ENCODE results near the gene SYNC.

The SYNC gene

DNA sequence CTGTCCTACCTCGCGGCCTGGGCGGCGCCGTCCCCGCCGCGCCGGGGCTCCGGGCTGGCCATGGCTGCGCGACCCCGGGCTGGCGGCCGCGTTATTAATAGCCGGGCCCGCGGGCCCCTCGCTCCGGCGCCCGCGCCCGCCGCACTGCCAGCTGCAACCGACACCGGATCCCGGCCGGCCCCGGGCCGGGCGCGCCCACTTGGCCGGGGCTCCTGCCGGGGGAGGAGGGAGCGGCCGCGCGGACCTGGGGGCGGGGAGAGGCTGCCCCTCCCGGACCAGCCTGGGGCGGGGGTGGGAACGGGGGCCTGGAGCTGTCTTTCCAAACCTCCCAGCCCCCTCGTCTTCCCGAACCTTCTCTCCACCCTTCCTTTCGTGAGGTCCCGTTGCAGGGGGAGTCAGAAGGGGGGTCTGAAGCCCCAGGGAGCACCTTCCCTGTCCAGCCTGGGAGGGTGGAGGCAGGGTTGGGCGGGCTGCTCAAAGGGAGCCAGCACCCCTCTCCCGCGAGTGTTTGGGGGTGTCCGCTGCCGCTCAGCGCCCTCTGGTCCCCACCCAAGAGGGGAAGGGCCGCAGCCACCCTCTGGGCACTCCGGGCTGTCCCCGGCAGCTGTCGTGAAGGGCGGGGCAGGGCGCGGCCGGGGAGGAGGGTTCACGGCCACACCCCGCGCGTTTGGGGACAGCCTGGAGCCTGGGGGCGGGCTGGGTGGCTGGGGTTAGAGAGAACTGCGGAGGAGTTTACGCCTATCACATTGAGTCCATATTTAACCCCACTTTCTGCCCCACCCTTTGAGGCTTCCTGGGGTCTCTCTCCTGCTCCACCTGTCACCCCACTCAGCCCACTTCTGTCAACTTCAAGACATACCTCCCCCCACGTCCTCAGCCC, at the start of gene SYNC:
TSS of gene SYNC (minus strand) at position 172 of the 880 bp plus-strand sequence. CDS start at position 62, 110 bp downstream.
- Histone ChIP-seq H3K27me3 (ENCODE audit: control insufficient read depth, insufficient read depth, low read length) (peaks cover 10% of the 10 kb centered on the region), H3K36me3 (ENCODE audit: control insufficient read depth, insufficient read depth, low read length) (no peaks in the 10 kb centered on the region), H3K4me3 (ENCODE audit: low read length) (peak within 1 kb of the TSS; percentile 51), H3K27ac (ENCODE audit: low read length) (no peak within 1 kb of the TSS), H3K9me3 (ENCODE audit: control insufficient read depth, insufficient read depth, low read length) (no peaks in the 10 kb centered on the region), H3K4me1 (ENCODE audit: control insufficient read depth, insufficient read depth, low read length) (peaks cover 4% of the 10 kb centered on the region)
- DNase-seq (ENCODE audit: low read depth, low spot score) = no peak
- no CpG with 5 or more reads among the region's 70 CpGs for WGBS (ENCODE audit: insufficient coverage, insufficient read length)

DNA sequence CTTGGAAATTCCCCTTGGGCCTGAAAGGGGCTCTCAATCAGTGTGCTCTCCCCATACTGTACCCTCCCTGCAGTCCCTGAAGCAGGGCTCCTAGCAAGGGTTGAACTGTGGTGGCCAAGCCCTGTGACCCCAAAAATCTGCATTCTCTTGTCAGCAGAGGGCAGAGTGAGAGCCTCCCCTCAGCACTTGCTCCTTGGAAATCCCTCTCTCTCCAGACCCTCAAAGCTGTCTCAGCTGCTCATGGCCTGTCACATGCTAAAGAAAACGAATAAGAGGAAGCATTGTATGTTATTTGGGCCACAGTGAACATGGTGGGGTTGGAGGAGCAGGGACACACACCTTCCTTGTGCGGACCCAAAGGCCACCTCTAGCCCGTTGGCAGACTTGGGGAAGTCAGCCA, 47.2 kb upstream of the SYNC start:
- no peaks in the 10 kb centered on the region for H3K27me3 ChIP-seq (ENCODE audit: control insufficient read depth, insufficient read depth, low read length)
- no peaks in the 10 kb centered on the region for H3K9me3 ChIP-seq (ENCODE audit: control insufficient read depth, insufficient read depth, low read length)
- H3K27ac ChIP-seq (ENCODE audit: low read length) = no peak overlapping the region
- no CpG with 5 or more reads among the region's 3 CpGs for WGBS (ENCODE audit: insufficient coverage, insufficient read length)
- H3K36me3 ChIP-seq (ENCODE audit: control insufficient read depth, insufficient read depth, low read length) = no peaks in the 10 kb centered on the region
- 0 out of 2 replicates have a peak, but pooled peaks cover 1% of the 10 kb centered on the region for H3K4me1 ChIP-seq (ENCODE audit: control insufficient read depth, insufficient read depth, low read length)
- no peak overlapping the region for H3K4me3 ChIP-seq (ENCODE audit: low read length)
- no peak for DNase-seq (ENCODE audit: low read depth, low spot score)

DNA sequence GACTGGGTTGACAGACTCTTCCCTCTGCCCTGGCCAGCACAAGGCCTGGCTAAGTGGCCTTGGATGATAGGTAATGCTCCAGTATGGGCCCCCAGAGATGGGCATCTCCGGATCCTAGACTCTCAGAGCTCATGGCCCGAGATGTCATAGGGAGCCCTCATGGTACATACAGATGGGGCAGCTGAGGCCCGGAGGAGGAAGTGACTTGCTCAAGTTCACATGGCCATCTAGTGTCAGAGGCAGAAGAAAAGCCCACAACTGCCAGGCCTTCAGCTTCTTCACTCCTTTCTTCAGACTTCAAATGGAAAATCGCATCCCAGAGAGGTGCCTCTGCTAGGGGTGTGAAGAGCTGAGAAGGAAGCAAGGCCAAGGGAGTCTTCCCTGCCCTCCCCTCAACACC, 46.8 kb upstream of the SYNC start:
- H3K27ac ChIP-seq (ENCODE audit: low read length) = no peak overlapping the region

DNA sequence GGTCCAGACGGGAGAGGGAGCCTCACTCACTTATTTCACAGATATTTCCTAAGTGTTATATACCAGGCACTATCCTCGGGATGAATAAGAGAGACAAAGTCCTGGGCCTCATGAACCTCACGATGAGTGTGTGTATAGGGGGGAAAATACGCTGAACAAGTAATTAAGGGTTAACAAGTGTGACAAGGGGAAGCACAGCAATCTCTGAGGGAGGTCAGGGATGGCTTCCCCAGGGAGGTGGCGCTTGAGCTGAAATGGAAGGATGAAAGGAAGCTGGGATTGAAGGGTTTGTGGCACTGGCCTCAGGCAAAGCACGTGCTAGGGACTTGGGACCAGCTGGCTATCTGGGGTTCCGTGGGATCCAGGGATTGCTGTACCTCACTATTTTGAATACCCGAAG, 46.4 kb upstream of the SYNC start:
- Histone ChIP-seq H3K36me3 (ENCODE audit: control insufficient read depth, insufficient read depth, low read length) (no peaks in the 10 kb centered on the region), H3K27ac (ENCODE audit: low read length) (no peak overlapping the region), H3K27me3 (ENCODE audit: control insufficient read depth, insufficient read depth, low read length) (no peaks in the 10 kb centered on the region), H3K4me3 (ENCODE audit: low read length) (no peak overlapping the region), H3K9me3 (ENCODE audit: control insufficient read depth, insufficient read depth, low read length) (no peaks in the 10 kb centered on the region), H3K4me1 (ENCODE audit: control insufficient read depth, insufficient read depth, low read length) (0 out of 2 replicates have a peak, but pooled peaks cover 1% of the 10 kb centered on the region)
- no peak for DNase-seq (ENCODE audit: low read depth, low spot score)
- WGBS (ENCODE audit: insufficient coverage, insufficient read length) = no CpG with 5 or more reads among the region's 8 CpGs

More for the DNA sequence above, 46.8 kb upstream of the SYNC start:
- H3K4me1 ChIP-seq (ENCODE audit: control insufficient read depth, insufficient read depth, low read length) = 0 out of 2 replicates have a peak, but pooled peaks cover 1% of the 10 kb centered on the region
- no peak overlapping the region for H3K4me3 ChIP-seq (ENCODE audit: low read length)
- no peaks in the 10 kb centered on the region for H3K27me3 ChIP-seq (ENCODE audit: control insufficient read depth, insufficient read depth, low read length)
- no CpG with 5 or more reads among the region's 4 CpGs for WGBS (ENCODE audit: insufficient coverage, insufficient read length)
- no peaks in the 10 kb centered on the region for H3K9me3 ChIP-seq (ENCODE audit: control insufficient read depth, insufficient read depth, low read length)
- no peaks in the 10 kb centered on the region for H3K36me3 ChIP-seq (ENCODE audit: control insufficient read depth, insufficient read depth, low read length)
- no peak for DNase-seq (ENCODE audit: low read depth, low spot score)

DNA sequence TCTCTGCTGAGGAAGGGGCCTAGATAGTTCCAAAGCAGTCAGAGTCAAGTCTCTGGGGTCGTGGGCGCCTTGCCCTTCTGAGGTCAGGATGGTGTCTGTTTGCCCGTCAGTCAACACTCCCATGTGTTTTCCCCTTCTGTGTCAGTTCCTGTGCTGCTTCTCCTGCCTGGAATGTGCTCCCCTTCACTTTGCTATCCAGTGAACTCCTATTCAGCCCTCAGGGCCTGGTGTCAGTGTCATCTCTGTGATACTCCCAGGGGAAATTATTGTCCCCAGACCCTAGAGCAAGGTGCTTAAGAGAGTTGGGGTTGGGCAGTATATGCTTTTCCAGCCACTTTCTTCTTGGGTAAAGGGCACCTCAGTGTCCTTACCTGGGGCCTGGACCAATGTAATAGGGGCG, 45.8 kb upstream of the SYNC start:
- no peaks in the 10 kb centered on the region for H3K36me3 ChIP-seq (ENCODE audit: control insufficient read depth, insufficient read depth, low read length)
- H3K9me3 ChIP-seq (ENCODE audit: control insufficient read depth, insufficient read depth, low read length) = no peaks in the 10 kb centered on the region
- H3K4me1 ChIP-seq (ENCODE audit: control insufficient read depth, insufficient read depth, low read length) = 0 out of 2 replicates have a peak, but pooled peaks cover 1% of the 10 kb centered on the region
- DNase-seq (ENCODE audit: low read depth, low spot score) = no peak
- no peaks in the 10 kb centered on the region for H3K27me3 ChIP-seq (ENCODE audit: control insufficient read depth, insufficient read depth, low read length)
- H3K27ac ChIP-seq (ENCODE audit: low read length) = no peak overlapping the region
- WGBS (ENCODE audit: insufficient coverage, insufficient read length) = no CpG with 5 or more reads among the region's 4 CpGs
- H3K4me3 ChIP-seq (ENCODE audit: low read length) = no peak overlapping the region

DNA sequence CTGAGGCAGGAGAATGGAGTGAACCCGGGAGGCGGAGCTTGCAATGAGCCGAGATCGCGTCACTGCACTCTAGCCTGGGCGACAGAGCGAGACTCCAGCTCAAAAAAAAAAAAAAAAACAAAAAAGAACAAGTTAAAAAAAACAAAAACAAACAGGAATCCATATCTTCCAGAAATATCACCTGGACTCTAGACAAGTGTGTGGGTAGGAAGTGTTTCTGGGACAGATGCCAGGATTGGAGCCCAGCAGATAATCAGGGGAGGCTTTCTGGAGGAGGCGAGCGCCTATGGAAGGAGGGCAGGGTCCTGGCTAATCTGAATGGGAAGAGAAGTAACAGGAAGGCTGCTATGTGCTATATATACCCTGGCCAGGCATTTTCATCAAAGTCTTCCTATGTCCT, 43.6 kb upstream of the SYNC start:
- no CpG with 5 or more reads among the region's 9 CpGs for WGBS (ENCODE audit: insufficient coverage, insufficient read length)
- H3K4me1 ChIP-seq (ENCODE audit: control insufficient read depth, insufficient read depth, low read length) = peaks cover 8% of the 10 kb centered on the region
- no peaks in the 10 kb centered on the region for H3K9me3 ChIP-seq (ENCODE audit: control insufficient read depth, insufficient read depth, low read length)
- DNase-seq (ENCODE audit: low read depth, low spot score) = no peak
- H3K36me3 ChIP-seq (ENCODE audit: control insufficient read depth, insufficient read depth, low read length) = no peaks in the 10 kb centered on the region
- no peak overlapping the region for H3K4me3 ChIP-seq (ENCODE audit: low read length)
- no peak overlapping the region for H3K27ac ChIP-seq (ENCODE audit: low read length)
- H3K27me3 ChIP-seq (ENCODE audit: control insufficient read depth, insufficient read depth, low read length) = no peaks in the 10 kb centered on the region

DNA sequence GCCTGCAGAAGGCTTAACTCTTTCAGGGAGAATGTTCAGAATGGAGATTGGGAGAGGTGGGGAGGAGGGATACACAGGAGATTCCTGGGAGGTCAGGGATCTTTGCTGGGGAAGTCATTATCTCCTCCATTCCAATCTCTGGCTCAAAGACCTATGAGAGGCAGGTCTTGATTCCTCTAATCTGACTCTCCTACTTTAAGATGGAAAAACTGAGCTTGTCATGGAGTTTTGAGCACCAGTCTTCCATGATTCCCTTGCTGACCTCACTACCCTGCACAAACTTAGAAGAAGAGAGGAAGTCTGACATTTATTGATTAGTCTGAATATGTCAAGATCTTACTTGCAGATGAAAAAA, 41.5 kb upstream of the SYNC start:
- H3K36me3 ChIP-seq (ENCODE audit: control insufficient read depth, insufficient read depth, low read length) = no peaks in the 10 kb centered on the region
- H3K4me1 ChIP-seq (ENCODE audit: control insufficient read depth, insufficient read depth, low read length) = peaks cover 10% of the 10 kb centered on the region
- no peak overlapping the region for H3K27ac ChIP-seq (ENCODE audit: low read length)

DNA sequence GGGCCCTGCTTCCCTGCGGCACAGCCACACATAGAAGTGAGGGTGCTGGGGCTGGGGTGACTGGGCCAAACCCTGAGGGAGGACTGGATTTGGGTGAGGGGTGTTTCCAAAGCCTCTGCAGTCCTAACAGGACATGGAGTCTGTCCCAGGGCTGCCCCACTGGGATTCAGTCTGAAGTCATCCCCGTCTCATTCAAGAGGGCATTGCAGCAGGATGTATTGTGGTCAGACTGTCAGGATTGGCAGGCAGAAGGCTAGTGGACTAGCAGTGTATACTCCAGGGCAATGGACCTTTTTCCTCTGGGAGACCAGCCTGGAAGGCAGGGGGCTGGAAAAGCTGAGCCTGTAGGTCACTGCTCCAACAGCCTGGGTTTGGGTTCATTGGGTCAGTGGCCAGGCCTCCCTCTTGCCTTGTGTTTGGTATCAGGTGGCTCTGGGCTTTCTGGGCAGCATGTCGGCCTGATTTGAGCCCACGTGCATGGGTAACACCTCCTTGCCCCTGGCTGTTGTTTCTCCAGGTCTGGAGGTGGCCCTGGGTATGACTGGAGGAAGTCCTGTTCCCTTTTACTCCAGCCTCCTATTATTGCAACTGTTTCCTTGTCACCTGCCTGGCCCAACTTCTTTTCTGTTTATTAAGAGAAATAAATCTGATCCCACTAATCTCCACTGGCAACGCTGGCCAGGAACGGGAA, 41.0 kb upstream of the SYNC start:
- H3K4me3 ChIP-seq (ENCODE audit: low read length) = no peak overlapping the region
- WGBS (ENCODE audit: insufficient coverage, insufficient read length) = no CpG with 5 or more reads among the region's 6 CpGs

More for the DNA sequence above, 41.5 kb upstream of the SYNC start:
- Histone ChIP-seq H3K27me3 (ENCODE audit: control insufficient read depth, insufficient read depth, low read length) (no peaks in the 10 kb centered on the region), H3K4me3 (ENCODE audit: low read length) (no peak overlapping the region), H3K9me3 (ENCODE audit: control insufficient read depth, insufficient read depth, low read length) (no peaks in the 10 kb centered on the region)
- DNase-seq (ENCODE audit: low read depth, low spot score) = no peak

DNA sequence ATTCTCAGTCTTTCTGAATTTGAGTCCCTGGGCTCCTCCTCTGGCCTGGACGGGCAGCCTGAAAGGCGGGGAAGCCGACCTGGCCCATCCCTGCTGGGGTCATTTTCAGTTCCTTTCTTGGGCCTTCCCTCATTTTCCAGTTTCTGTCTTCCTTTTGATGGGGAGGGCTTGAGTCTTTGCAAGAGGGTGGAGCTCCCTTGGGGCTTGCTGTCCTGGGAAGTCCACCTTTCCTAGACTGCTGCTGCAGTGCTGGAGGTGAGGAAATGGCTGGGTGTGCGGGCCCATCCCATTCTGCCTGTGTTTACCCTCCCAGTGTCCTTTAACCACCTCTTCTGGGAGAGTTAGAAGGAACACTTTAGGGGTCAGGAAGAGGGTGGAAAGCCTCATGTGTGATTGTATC, 40.4 kb upstream of the SYNC start:
- WGBS (ENCODE audit: insufficient coverage, insufficient read length) = no CpG with 5 or more reads among the region's 4 CpGs
- H3K4me3 ChIP-seq (ENCODE audit: low read length) = no peak overlapping the region
- H3K9me3 ChIP-seq (ENCODE audit: control insufficient read depth, insufficient read depth, low read length) = no peaks in the 10 kb centered on the region
- H3K4me1 ChIP-seq (ENCODE audit: control insufficient read depth, insufficient read depth, low read length) = peaks cover 10% of the 10 kb centered on the region
- no peak overlapping the region for H3K27ac ChIP-seq (ENCODE audit: low read length)
- no peaks in the 10 kb centered on the region for H3K27me3 ChIP-seq (ENCODE audit: control insufficient read depth, insufficient read depth, low read length)
- no peaks in the 10 kb centered on the region for H3K36me3 ChIP-seq (ENCODE audit: control insufficient read depth, insufficient read depth, low read length)
- no peak for DNase-seq (ENCODE audit: low read depth, low spot score)

More for the DNA sequence above, 41.0 kb upstream of the SYNC start:
- no peak for DNase-seq (ENCODE audit: low read depth, low spot score)
- H3K36me3 ChIP-seq (ENCODE audit: control insufficient read depth, insufficient read depth, low read length) = no peaks in the 10 kb centered on the region
- H3K27ac ChIP-seq (ENCODE audit: low read length) = no peak overlapping the region
- H3K9me3 ChIP-seq (ENCODE audit: control insufficient read depth, insufficient read depth, low read length) = no peaks in the 10 kb centered on the region
- H3K27me3 ChIP-seq (ENCODE audit: control insufficient read depth, insufficient read depth, low read length) = no peaks in the 10 kb centered on the region
- peaks cover 10% of the 10 kb centered on the region for H3K4me1 ChIP-seq (ENCODE audit: control insufficient read depth, insufficient read depth, low read length)

DNA sequence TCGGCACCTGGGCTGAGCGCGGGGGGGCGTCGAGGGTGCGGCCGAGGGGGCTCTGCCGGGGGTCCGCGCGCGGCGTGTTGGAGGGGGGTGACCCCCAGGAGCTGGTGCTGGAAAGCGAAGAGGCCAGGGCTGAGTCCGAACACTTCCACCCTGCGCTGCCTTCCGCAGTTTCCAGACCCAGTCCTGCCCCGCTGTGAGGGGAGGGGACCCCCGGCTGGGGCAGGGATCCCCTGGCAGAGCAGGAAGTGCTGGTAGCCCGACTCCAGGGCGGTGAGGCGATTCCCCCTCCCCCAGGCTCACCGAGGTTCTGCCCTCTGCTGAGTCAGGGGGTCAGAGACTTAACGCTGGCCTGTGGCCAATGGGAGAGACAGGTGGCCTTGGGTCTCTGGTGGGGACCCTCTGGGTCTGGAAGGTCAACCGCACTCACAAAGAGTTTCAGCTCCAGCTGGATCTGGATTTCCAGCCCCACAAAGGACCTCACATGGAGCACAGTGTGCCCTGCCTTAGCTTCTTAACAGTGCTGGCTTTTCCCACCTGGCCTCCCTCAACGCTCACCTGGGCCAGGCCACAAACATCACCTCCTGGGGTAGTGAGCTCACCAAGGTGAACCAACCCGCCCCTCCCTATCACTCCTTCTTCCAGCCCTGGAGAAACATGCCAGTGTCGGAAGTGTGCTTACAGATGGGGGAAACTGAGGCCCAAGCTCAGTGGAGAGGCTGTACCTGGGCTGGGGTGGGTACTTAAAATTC, 39.8 kb upstream of the SYNC start:
- no peak for DNase-seq (ENCODE audit: low read depth, low spot score)
- Histone ChIP-seq H3K9me3 (ENCODE audit: control insufficient read depth, insufficient read depth, low read length) (no peaks in the 10 kb centered on the region), H3K27me3 (ENCODE audit: control insufficient read depth, insufficient read depth, low read length) (no peaks in the 10 kb centered on the region; the same call in 1 of the 2 replicates), H3K4me1 (ENCODE audit: control insufficient read depth, insufficient read depth, low read length) (peaks cover 12% of the 10 kb centered on the region), H3K36me3 (ENCODE audit: control insufficient read depth, insufficient read depth, low read length) (no peaks in the 10 kb centered on the region), H3K4me3 (ENCODE audit: low read length) (peak overlapping the region; percentile 71; the same call in 1 of the 2 replicates), H3K27ac (ENCODE audit: low read length) (no peak overlapping the region)
- no CpG with 5 or more reads among the region's 28 CpGs for WGBS (ENCODE audit: insufficient coverage, insufficient read length)

Data from iPS DF 6.9 (cell line).